Hepatocyte (in vitro differentiated cells): ENCODE results near the gene EPHA2.

Experiments used
- EZH2 ChIP-seq: fragments of 200-600 bp; sonication (generic); IDR thresholded peaks from 2 replicates; pipeline ENCODE4 v1.6.1; 2016; ENCODE audit warnings: antibody characterized with exemption, mild to moderate bottlenecking, borderline replicate concordance
- TF ChIP-seq, protein P1 (sequence below): fragments of 200-600 bp; sonication (generic); IDR thresholded peaks from 2 replicates; pipeline ENCODE4 v1.5.1; 2016; ENCODE audit warnings: antibody characterized with exemption, mild to moderate bottlenecking; ENCODE audit not compliant: poor library complexity

DNA sequence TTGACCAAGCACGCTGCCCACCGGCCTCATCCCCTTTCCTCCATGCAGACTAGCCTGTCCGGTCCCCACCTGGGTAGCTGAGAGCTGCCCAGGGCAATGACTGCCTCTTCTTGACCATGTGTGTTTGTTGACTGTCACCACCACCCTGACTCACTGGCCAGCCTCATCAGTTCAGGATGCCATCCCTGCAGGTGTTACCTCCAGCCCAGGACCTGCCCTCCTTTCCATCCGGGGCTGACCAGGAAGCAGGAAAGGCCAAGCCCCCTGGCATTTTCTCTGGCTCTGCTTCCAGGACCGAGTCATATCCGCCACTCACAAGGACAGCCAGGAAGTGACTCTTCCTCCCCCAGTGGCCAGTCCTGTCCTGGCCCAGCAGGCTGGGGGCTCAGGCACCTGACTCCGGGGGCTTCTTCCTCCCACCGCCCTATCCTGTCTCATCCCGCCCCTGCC is 17.1 kb downstream of the EPHA2 start:
- TF ChIP-seq, protein P1, sequence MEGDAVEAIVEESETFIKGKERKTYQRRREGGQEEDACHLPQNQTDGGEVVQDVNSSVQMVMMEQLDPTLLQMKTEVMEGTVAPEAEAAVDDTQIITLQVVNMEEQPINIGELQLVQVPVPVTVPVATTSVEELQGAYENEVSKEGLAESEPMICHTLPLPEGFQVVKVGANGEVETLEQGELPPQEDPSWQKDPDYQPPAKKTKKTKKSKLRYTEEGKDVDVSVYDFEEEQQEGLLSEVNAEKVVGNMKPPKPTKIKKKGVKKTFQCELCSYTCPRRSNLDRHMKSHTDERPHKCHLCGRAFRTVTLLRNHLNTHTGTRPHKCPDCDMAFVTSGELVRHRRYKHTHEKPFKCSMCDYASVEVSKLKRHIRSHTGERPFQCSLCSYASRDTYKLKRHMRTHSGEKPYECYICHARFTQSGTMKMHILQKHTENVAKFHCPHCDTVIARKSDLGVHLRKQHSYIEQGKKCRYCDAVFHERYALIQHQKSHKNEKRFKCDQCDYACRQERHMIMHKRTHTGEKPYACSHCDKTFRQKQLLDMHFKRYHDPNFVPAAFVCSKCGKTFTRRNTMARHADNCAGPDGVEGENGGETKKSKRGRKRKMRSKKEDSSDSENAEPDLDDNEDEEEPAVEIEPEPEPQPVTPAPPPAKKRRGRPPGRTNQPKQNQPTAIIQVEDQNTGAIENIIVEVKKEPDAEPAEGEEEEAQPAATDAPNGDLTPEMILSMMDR: no peak
- TF ChIP-seq EZH2: no peak
